Dermis blood vessel endothelial cell (primary cell): ENCODE results near the gene PALLD. TPM values are rescaled to one million over a fixed set of nuclear protein-coding genes. Genes with fewer than 3 reads are reported as not detected.

Source experiments
- DNase-seq: peaks from one replicate; pipeline ENCODE4 v3.0.0; 2010
- total RNA-seq: library from RNA; depleted of rRNA; stranded (reverse); fragments of >200 nt; gene quantifications from 2 replicates; pipeline ENCODE4 v1.2.3, GENCODE V29; 2014

The PALLD gene
- total RNA-seq, 1 donor from 2014 or later, result 15.7 TPM

DNA sequence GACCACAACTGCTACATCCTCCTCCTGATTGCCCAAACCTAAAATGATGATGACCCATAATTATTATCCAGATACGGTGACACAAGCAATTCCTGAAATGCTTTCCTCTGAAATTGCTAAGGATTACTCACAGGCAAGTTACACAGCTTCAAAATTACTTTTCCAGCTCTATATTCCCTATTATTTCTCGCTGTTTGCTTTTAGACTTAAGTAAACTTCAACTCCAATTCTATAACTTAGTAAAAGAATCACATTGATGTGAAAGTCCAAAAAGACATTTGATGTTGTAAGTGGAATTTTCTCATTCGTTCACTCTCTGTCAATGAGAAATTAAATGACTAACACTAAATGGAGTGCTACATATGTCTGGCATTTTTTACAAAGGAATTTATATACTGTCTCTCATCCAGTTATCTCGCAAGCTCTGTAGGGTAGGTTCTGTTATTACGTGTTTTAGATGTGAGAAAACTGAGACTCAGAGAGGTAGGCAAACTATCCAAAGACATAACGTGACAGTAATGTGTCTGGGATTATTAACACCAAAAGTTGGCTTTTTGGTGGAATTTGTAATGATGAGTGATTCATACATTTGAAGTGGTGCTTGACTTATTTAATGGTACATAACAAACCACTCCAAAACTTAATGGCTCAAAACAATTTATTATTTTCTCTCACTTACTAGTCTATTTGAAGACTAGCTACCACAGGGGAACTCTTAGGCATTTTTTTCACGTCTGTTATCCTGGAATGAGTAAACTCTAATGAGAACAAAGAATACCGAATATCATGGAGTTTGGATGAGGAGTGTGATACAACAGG lies 31.5 kb downstream of the PALLD start:
- no peak for DNase-seq

DNA sequence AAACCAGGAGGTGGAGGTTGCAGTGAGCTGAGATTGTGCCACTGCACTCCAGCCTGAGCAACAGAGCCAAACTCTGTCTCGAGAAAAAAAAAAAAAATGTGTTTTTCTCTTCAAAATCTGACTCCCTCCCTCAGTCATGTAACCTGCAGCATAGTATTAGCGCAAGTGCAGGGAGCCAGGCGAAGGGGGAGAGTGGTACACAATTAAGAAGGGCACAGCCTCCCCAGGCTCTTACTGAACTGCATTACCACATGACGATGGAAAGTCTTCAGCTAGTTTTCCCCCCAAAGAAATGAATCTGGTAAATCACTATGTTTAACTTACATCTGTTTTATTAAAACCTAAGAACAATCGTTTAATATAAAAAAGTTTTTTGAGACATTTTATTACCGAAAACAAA lies 32.4 kb downstream of the PALLD start:
- no peak for DNase-seq

DNA sequence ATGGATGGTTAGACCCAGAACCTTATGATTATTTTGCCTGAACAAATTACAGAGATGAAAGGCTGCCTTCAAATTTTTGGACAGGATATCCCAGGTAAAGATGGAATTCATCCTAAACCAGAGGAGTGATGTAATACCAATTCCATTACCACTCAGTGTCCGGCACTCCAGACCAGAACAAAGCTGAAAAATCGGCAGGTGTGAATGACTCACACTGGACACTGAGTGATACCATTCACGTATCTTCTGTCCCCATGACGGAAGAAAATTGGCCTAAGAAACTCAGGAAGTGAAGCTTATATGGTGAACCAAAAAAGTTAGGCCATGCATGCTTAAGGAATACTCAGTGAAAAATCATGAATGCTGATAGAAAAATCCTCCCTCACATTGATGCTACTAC lies 34.5 kb downstream of the PALLD start:
- no peak for DNase-seq

DNA sequence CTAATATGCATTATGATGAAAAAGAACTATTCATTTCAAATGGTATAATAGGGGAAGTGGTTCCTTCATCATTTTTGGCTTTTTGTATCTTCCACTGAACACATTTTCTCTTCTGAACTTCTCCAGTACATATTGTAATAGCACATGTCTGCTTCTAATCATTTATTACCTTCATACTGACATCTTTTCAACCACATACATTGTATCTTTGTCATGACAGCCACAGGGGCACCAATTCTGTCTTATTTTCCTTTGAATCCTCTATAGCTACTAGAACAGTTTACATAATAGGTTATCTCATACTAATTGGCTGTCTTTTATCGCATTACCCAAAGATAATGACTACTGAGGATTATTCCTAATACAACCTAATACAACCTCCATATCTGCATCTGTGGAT lies 37.7 kb downstream of the PALLD start:
- no peak for DNase-seq

DNA sequence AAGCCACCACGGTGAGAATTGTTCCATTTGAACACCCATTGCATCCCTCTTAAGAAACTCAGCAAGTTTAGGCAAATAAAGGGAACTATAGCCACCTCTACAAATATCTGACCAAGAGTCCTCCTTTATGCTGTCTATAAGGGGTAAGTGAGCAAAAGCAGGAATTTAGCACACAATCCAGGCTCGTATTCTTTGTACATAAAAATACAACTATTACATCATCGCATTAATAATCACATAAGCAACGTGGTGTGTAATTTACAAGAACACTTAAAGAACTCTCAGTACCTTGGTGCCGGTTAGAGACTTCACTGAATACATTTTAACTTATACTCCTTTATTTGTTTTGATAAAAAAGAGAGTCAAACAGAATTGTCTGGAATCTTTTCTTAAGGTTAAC lies 38.8 kb downstream of the PALLD start:
- no peak for DNase-seq

GRCh38 chr4:168536448-168536847 lies 39.6 kb downstream of the PALLD start:
- DNase-seq, result peak; percentile 59

GRCh38 chr4:168537086-168537485 lies 40.2 kb downstream of the PALLD start:
- DNase-seq, result no peak

DNA sequence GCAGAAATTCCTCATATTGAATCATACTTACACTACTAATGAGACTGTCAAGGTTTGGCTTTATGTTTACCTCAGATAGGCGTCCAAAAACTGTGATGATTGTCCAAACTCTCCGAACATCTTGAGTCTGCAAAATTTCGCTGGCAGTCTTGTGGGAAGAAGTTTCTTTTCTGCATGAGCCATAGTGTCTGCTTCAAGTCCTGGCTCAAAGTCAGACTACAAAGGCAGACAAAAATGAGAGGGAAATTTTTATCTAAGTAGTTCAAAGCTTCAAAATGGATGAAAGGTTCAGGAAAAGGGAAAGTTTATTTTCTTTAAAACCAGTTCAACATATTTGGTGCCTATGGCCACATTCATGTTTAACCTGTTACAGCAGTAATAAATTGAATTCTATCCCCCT lies 40.7 kb downstream of the PALLD start:
- DNase-seq, result no peak

GRCh38 chr4:168538632-168539031 lies 41.8 kb downstream of the PALLD start:
- DNase-seq, result no peak

DNA sequence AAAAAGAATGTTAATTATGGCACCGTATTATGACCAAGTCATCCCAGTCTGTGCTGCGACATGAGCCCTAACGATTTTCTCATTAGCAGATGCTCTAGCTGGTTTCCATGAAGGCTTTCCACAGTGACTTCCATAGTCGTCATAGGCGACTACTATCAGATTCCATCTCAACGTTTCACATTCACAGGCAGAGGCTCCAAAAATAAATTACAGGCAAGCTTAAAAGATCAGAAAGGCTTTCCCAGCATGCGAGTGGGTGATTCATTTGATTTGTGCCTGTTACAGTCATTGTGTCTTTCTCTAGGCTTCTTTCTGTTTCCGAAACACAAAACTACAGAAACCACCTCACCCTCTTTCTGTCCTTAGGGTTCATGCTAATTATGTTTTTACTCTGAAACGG lies 43.2 kb downstream of the PALLD start:
- no peak for DNase-seq

DNA sequence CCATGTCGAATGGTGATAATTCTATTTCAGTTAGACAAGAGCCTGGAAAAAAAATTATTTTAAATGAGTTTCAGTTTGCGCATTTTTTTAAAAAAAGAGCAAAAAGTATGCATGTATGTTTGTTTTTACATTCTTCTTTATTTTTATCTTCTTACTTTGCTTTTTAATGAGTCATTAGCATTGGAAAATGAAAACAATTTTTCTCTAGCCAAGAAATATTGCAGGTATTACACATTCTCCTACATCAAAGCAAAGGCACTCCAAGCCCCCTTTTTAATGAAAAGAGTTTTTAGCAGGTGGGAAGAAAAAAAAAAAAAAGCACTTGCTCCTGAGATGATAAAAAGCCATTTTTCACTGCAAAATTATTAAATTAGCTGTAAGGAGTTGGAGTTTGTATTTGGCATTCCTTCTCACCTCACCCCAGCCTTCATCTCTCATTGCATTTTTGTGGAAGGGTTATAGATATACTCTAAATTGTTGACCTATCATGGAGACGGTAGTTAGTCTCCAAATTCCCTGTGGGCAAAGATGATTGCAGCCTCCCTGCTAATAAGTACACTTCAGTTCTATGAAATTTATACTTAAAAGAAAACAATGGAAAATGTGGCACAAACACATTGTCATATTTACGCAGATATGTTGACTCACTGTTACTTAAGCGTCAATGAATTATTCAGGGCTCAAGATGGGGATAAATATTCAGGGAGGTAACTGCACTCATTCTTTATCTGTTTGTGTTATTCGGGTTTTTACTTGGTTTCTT lies 43.8 kb downstream of the PALLD start:
- no peak for DNase-seq

- DNase-seq, result no peak
Measured at GRCh38 chr4:168541266-168541953, 44.6 kb downstream of the PALLD start.

- DNase-seq, result no peak
Measured at GRCh38 chr4:168549143-168549542, 52.3 kb downstream of the PALLD start.

GRCh38 chr4:168550064-168550766 lies 53.4 kb downstream of the PALLD start:
- DNase-seq, result no peak

DNA sequence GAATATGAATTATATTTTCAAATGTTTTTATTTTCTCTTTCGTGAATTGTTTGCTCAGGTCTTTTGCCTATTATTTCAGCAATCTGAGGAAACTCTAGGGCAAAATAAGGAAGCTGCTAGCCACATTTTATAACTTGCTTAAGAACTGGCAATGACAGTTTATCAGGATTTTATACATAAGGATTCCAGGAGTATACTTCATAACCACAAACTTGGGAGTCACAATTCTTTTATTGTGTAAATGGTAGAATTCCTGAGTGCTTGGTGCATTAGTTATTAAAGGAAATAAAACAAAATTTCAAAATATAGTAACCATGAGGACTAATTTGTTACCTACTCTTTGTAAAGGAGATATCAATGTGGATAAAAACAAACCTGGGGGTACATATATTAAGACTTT lies 54.4 kb downstream of the PALLD start:
- DNase-seq, result no peak

DNA sequence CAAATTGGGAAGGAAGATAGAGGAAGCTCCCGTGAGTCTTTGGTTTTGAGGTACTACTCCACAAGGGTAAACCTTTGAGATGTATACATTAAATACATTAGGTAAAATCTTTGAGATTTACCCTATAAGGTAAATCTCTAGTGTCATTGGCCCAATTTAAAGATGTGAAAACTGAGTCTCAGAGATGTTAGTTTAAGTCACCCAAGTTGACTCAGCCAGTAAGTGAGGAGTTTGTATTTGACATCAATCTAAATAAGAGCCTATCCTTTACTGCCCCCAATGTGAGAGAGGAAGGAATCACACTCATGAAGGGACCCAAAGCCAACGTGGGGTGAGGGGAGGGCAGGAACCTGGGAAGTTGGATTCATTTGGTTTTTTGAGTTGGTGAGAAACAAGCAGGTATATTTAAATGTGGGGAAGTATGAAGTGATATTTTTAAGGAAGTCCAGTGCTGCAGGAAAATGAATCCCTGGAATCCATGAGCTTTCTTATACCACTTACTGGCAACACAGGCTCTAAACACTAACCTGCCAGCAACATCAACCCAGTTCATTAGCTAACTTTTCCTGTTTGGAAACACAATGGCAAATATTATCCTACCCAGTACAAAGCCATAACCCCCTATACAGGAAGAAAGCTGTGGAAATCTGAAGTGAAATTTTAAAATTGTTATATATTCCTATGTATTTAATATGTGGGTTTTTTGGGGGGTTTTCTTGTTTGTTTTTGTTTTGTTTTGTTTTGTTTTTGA lies 55.3 kb downstream of the PALLD start:
- DNase-seq, result peak; percentile 71

- DNase-seq, result peak; percentile 81
Measured at GRCh38 chr4:168553714-168554370, 57.0 kb downstream of the PALLD start.

DNA sequence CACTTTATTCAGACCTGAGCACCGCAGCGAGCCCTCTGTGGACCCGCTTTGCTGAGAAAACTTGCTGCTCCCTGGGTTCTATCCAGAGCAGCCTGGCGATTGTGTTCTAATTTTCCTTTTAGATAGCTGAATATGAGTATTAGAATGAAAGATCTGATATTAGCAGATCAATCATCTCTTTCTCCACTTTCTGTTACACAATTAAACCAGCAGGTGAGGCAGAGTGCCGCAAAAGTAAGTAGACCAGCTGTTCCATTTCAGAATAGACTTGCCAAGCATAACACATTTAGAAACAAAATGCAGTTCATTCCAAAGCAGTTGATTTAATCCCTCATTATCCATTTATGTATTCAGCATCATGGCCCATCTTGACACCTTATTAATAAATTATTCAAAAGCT lies 58.6 kb downstream of the PALLD start:
- no peak for DNase-seq

- DNase-seq, result no peak
Measured at GRCh38 chr4:168557658-168558057, 60.8 kb downstream of the PALLD start.

GRCh38 chr4:168558599-168558998 lies 61.7 kb downstream of the PALLD start:
- peak; percentile 97 for DNase-seq
